Upper lobe of left lung (tissue), 6 donors: ENCODE measurements around the gene BTBD6. TPM values are rescaled to one million over a fixed set of nuclear protein-coding genes. Genes with fewer than 3 reads are reported as not detected.
"Not testable (repeated sequence)": the region's sequence is repeated elsewhere in the genome, so short reads cannot be mapped to it uniquely, and the experiment has no call there.

Experiments used
- ATAC-seq, 2 donors: fragments of 200-7000 bp; cut with Tn5 transposase; one replicate each; pipeline ENCODE4 v1.9.1; 2022; ENCODE audit warnings: mild to moderate bottlenecking in 2 of 2, moderate library complexity in 2 of 2; ENCODE audit not compliant: low FRiP score in 2 of 2
- DNase-seq, 2 donors: peaks; one replicate each; pipeline ENCODE4 v3.0.0-alpha.2; 2019 to 2020
- H3K27ac ChIP-seq, 4 donors: fragments of 200-600 bp; sonication (generic); one replicate each; pipeline ENCODE4 v1.5.1; 2016 to 2019
- H3K27me3 ChIP-seq, 4 donors: fragments of 200-600 bp; sonication (generic); one replicate each; pipeline ENCODE4 v1.5.1; 2017 to 2019
- H3K36me3 ChIP-seq, 4 donors: fragments of 200-600 bp; sonication (generic); one replicate each; pipeline ENCODE4 v1.5.1; 2016 to 2019
- H3K4me1 ChIP-seq, 4 donors: fragments of 200-600 bp; sonication (generic); one replicate each; pipeline ENCODE4 v1.5.1; 2018 to 2019
- H3K4me3 ChIP-seq, 4 donors: fragments of 200-600 bp; sonication (generic); one replicate each; pipeline ENCODE4 v1.5.1; 2017 to 2019; ENCODE audit warnings: mild to moderate bottlenecking in 2 of 4, moderate library complexity in 1 of 4
- H3K9me3 ChIP-seq, 4 donors: fragments of 200-600 bp; sonication (generic); one replicate each; pipeline ENCODE4 v1.5.1; 2018 to 2019
- CTCF ChIP-seq, 6 experiments: fragments of 450-650 bp in 4 of 6; fragments of 200-600 bp in 2 of 6; sonication (generic) in 2 of 6; IDR thresholded peaks; one replicate each; pipeline ENCODE4 v1.5.1; 2016 to 2019; ENCODE audit warnings: antibody characterized with exemption in 6 of 6
- EP300 ChIP-seq, 4 donors: sonication (generic); formaldehyde crosslinking; IDR thresholded peaks; one replicate each; pipeline ENCODE4 v1.5.1; 2017; ENCODE audit warnings: antibody characterized with exemption in 4 of 4, control low read depth in 2 of 4
- POLR2A ChIP-seq, 4 donors: fragments of 450-650 bp; IDR thresholded peaks; one replicate each; pipeline ENCODE4 v1.5.1; 2016 to 2017; ENCODE audit warnings: antibody characterized with exemption in 4 of 4, mild to moderate bottlenecking in 2 of 4
- POLR2AphosphoS5 ChIP-seq, 2 donors: sonication (generic); formaldehyde crosslinking; IDR thresholded peaks; one replicate each; pipeline ENCODE4 v1.5.1; 2017; ENCODE audit warnings: antibody characterized with exemption in 2 of 2
- WGBS, 2 donors: methylation state at CpG; one replicate each; pipeline ENCODE4 v1.1.5; 2017 to 2018; 5-methylcytosine and 5-hydroxymethylcytosine counted together
- total RNA-seq, 6 donors: library from RNA; depleted of rRNA in 4 of 6; stranded (reverse); fragments of >200 nt in 4 of 6; gene quantifications; one replicate each; pipeline versions ENCODE4 v1.1.0 to v1.2.1, GENCODE V29; 2016 to 2021
- donor health status: DM: no; HTN: no; CAD: no; lungs with moderate emphysema.
- donor health status: DM: no; HTN: yes; CAD: no; lungs with severe emphysema.

Gene BTBD6
- total RNA-seq, 6 donors from 2014 or later = 36.4 to 71.7 (median 49.8) TPM

DNA sequence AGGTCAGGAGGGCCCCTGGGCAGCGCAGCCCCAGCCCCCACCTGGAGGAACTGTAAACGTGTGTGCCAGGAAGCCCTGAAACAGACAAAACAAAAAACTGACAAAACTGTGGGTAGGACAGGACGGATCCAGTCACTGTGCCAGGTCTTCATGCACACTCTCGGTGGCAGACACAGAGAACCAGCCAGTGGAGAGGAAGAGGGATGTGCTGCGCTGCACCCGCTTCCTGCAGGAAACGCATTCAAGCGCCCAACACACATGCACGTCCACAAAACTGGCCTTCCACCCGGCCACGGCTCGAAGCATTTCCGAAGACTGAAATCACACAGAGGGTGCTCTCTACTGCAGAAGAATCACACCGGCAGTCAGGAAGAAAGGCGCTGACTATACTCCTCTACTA lies 35.6 kb downstream of the BTBD6 start:
- Histone ChIP-seq H3K36me3 (peaks cover 0 to 8% (median 1%) of the 10 kb centered on the region in 4 donors), H3K9me3 (no peaks in the 10 kb centered on the region), H3K4me1 (peaks cover 0 to 14% (median 9%) of the 10 kb centered on the region in 4 donors), H3K4me3 (no peak overlapping the region), H3K27ac (peak overlapping the region in 1 of 4 donors; percentile 4), H3K27me3 (no peaks in the 10 kb centered on the region)
- 42 to 62% methylated on average over 15 of the region's 15 CpGs for WGBS, 2 donors
- DNase-seq (peak in 1 of 2 donors; percentile 48), ATAC-seq (no peak)
- TF ChIP-seq POLR2A (IDR thresholded peaks at IDR 0.05) = no peak
- TF ChIP-seq CTCF (IDR thresholded peaks at IDR 0.05) = no peak
- no peak for TF ChIP-seq EP300 (IDR thresholded peaks at IDR 0.05)
- TF ChIP-seq POLR2AphosphoS5 (IDR thresholded peaks at IDR 0.05) = no peak

- H3K27me3 ChIP-seq = no peaks in the 10 kb centered on the region
- no peak overlapping the region for H3K27ac ChIP-seq
- peaks cover 0 to 8% (median 1%) of the 10 kb centered on the region in 4 donors for H3K36me3 ChIP-seq
- WGBS, 2 donors = 89 to 90% methylated on average over 8 of the region's 8 CpGs
- DNase-seq (no peak), ATAC-seq (no peak)
- no peaks in the 10 kb centered on the region for H3K9me3 ChIP-seq
- peaks cover 0 to 14% (median 10%) of the 10 kb centered on the region in 4 donors for H3K4me1 ChIP-seq
- TF ChIP-seq EP300 (IDR thresholded peaks at IDR 0.05) (no peak), POLR2AphosphoS5 (IDR thresholded peaks at IDR 0.05) (no peak), CTCF (IDR thresholded peaks at IDR 0.05) (no peak), POLR2A (IDR thresholded peaks at IDR 0.05) (no peak)
- no peak overlapping the region for H3K4me3 ChIP-seq
Observed at GRCh38 chr14:105285174-105285573, 36.8 kb downstream of the BTBD6 start.

DNA sequence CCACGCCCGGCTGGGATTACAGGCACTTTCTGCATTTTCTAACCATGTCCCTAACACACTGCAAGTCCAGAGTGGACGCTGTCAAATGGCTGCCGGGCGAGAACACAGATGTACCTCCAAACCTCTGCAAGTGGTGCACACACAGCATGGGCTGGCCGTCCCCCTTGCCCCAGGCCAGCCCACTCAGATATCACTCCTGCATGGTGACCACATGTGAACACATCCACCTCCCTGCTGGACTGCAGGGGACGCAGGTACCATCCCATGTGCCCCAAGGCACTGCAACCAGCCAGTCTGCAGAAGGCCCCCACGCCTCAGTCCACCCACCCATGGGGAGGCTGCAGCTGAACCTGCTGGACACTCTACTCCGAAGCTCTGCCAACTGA lies 38.4 kb downstream of the BTBD6 start:
- no peak for ATAC-seq
- peaks cover 0 to 8% (median 1%) of the 10 kb centered on the region in 4 donors for H3K36me3 ChIP-seq
- H3K4me3 ChIP-seq = no peak overlapping the region
- H3K4me1 ChIP-seq = peaks cover 0 to 27% (median 8%) of the 10 kb centered on the region in 4 donors
- H3K27me3 ChIP-seq = no peaks in the 10 kb centered on the region
- no peaks in the 10 kb centered on the region for H3K9me3 ChIP-seq
- H3K27ac ChIP-seq = no peak overlapping the region
- no peak for TF ChIP-seq POLR2A (IDR thresholded peaks at IDR 0.05)
- no peak for TF ChIP-seq EP300 (IDR thresholded peaks at IDR 0.05)
- TF ChIP-seq POLR2AphosphoS5 (IDR thresholded peaks at IDR 0.05) = no peak
- TF ChIP-seq CTCF (IDR thresholded peaks at IDR 0.05) = no peak
- peak in 1 of 2 donors; percentile 56 for DNase-seq
- WGBS, 2 donors = 90 to 97% methylated on average over 5 to 9 of the region's 9 CpGs

- peak in 1 of 2 donors; percentile 58 for DNase-seq
- TF ChIP-seq POLR2A (IDR thresholded peaks at IDR 0.05) (no peak), CTCF (IDR thresholded peaks at IDR 0.05) (no peak), EP300 (IDR thresholded peaks at IDR 0.05) (no peak), POLR2AphosphoS5 (IDR thresholded peaks at IDR 0.05) (no peak)
- no peak overlapping the region for H3K27ac ChIP-seq
- H3K36me3 ChIP-seq = peaks cover 0 to 8% (median 1%) of the 10 kb centered on the region in 4 donors
- no peaks in the 10 kb centered on the region for H3K9me3 ChIP-seq
- 88 to 91% methylated on average over 19 to 24 of the region's 24 CpGs for WGBS, 2 donors
- H3K4me3 ChIP-seq = no peak overlapping the region
- peaks cover 0 to 34% (median 10%) of the 10 kb centered on the region in 4 donors for H3K4me1 ChIP-seq
- H3K27me3 ChIP-seq = no peaks in the 10 kb centered on the region
- ATAC-seq = no peak
Observed at GRCh38 chr14:105287249-105288102, 39.1 kb downstream of the BTBD6 start.

GRCh38 chr14:105288936-105289335 lies 40.6 kb downstream of the BTBD6 start:
- not testable (repeated sequence) for H3K4me3 ChIP-seq, H3K36me3 ChIP-seq, H3K27ac ChIP-seq, ATAC-seq, H3K27me3 ChIP-seq, DNase-seq, H3K9me3 ChIP-seq
- peaks cover 12 to 41% (median 18%) of the 10 kb centered on the region in 4 donors for H3K4me1 ChIP-seq
- 85 to 87% methylated on average over 6 of the region's 6 CpGs for WGBS, 2 donors
